Endometrial microvascular endothelial cells (primary cell): ENCODE results near the gene ZBTB20. TPM values are rescaled to one million over a fixed set of nuclear protein-coding genes. Genes with fewer than 3 reads are reported as not detected.

Source experiments
- in situ Hi-C: cut with HindIII; loops from 2 replicates; pipeline ENCODE4 v1.10.0; 2017; ENCODE audit warnings: low sequenced_read_pairs, low pct_unique_long_range_greater_than_20kb; ENCODE audit errors: inconsistent ontology term
- total RNA-seq: library from RNA; depleted of rRNA; stranded (reverse); fragments of >200 nt; gene quantifications from one replicate; pipeline ENCODE4 v1.2.3, GENCODE V29; 2015; ENCODE audit errors: inconsistent ontology term

Gene ZBTB20
- total RNA-seq, 1 donor from 2014 or later: 6.2 TPM

DNA sequence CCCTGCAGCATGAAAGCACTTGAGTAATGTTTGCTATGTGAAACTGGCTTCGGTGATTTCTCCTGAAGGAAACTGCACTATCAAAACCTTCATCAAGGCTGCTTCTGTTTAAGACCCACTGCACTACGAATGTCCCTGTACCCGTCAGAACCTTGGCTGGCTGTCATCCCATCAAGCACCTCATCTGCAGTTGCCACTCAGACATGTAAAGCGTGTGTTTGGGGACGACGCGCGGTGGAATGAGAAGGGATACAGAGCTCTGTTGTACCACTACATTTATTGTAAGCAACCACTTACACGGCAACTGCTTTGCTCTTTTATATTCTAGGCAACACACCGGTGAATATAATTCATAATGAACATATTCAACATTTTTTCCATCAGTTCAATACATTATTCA, 705.7 kb downstream of the ZBTB20 start:
- in situ Hi-C loops: no loop called here

DNA sequence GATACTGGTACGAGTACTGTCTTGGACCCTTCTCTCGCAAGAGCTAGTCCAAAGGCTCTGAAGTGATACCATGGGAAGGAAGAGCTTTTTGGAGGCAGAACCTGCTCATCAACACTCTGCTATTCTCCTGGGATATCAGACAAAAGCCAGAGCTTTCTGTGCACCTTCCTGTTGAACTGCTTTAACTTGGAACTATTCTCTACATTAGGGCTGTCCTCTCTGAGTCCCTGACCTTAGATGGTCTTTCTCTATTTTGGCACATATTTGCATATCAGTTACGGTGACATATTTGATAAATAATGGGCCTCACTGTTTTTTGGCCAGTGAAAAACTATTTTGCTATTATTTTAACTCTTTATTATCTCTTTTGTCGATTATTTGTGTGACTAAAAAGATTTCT, 706.4 kb downstream of the ZBTB20 start:
- in situ Hi-C loops: no loop called here

DNA sequence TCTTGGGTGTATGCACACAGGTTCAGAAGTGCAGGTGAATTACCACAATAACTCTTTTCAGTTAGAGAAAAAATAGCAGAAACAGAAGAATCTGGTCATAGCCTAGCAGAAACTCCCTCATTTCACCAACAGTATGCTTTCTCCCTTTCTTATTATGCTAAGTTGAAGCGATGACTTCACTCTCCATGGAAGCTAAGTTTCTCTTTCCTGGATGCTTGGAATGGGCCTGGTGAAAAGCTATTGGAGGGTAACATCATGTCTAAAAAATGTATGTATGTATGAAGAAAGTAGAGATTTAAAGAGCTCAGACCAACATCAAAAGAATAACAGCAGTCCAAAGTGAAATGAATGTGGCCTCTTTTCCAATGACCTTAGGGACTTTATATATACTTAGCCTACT, 707.8 kb downstream of the ZBTB20 start:
- in situ Hi-C loops: no loop called here

DNA sequence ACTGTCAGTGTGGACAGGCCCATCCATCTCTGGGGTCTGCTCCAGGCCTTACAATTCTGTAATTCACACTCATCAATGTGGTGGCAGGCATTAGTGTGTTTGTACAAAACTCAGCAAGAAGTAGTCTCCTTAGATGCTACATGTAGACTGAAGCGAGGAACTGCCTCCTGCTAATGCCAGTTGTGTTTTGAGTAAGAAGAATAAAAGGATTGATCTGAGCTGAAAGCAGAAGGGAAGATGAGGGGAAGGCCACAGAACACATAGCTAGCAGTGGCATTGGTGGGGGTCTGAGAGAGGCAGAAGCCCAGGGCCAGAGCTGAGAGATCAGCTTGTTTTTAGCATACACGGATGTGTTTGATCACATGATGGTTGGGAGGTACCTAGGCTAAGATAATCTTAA, 709.2 kb downstream of the ZBTB20 start:
- in situ Hi-C loops: no loop called here

DNA sequence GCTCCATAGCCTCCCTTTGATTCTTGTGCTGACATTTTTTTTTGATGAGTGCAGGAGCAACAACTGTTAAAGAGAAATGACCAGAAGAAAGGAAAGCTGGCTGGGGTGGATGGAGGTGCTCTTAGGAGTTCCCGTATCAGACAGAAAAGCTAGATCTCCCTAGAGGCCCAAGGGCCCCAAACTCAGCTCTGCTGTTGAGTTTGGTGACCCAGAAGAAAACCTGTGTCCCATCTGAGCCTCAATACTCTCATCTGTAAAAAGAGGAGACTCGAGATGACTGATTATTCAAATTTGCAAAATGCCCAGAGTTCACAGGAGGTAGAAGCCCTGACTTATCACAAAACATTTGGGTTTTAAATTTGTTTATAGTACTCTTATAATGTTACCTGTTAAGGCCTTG, 710.9 kb downstream of the ZBTB20 start:
- in situ Hi-C loops: no loop called here

DNA sequence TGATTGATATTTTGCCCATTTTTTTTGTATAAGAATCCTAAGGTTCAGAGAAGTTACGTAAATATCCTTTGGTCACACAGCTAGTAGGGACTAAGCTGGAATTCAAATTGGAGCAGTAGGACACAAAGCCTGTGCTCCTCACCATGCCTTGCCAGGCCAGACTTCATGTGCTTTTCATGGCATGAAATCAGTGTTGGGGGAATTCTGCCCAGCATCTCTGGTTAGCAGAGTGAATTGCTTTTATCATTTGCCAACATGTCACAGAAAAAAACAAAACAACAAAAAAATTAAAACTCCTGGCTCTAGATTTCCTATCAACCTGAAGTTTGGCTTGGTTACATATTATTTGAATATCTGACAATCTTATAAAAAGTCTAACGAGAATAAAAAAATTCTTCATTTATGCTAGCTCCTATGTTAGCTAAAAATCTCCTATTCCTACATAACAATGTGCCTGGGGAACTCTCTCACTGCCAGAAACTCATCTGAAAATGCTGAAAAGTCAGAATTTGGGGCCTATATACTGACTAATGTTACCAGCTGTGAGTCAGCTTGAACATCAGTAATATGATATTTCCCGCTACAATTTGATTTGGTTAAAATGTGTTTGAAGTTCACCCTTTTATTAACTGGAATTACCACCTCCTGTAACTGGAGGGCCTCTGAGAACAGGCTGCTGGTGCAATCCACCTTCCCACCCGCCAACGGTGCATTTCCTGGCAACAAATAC, 711.5 kb downstream of the ZBTB20 start:
- in situ Hi-C loops: no loop called here

DNA sequence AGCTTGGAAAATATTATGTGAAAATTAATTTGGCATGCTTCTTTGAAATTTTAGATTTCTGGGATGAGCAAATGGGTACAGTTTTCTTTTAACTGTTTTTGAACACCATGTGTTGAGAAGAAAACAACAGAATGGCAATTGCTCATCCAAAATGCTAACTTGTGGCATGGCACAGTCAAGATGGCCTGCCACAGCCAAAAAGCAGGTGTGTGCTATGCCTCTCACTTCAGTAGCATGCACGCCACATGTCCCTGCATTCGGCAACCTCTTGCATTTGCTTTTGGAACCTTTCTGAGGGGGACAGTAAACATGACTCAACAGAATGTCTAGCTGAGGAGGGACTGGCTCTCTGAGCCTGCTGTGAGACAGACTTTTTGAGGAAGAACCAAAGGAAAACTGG, 714.8 kb downstream of the ZBTB20 start:
- in situ Hi-C loops: no loop called here

DNA sequence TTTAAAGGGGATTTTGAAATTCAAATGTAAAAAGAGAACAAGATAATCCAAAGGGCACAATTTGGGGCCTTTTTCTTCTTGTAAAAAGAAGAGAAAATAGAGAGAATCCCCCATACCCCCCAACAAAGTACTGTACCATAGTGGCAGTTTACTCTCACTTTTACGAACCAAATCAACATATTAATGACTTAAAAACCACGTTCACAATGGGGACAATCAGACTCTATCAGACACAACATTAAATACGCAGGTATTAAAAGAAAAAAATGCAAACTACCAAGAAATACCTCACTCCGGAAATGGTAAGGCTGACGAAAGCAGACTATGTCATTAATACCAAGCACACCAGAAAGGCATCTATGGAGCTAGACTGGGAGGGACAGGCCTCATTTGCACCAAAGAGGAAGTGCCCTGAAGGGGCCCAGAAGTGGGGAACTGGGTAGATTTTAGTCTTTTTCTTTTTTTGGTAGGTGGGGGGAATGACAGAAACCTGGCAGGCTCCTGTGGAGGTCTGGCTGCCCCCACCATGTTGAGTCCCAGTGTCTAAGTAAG, 719.0 kb downstream of the ZBTB20 start:
- in situ Hi-C loops: no loop called here

DNA sequence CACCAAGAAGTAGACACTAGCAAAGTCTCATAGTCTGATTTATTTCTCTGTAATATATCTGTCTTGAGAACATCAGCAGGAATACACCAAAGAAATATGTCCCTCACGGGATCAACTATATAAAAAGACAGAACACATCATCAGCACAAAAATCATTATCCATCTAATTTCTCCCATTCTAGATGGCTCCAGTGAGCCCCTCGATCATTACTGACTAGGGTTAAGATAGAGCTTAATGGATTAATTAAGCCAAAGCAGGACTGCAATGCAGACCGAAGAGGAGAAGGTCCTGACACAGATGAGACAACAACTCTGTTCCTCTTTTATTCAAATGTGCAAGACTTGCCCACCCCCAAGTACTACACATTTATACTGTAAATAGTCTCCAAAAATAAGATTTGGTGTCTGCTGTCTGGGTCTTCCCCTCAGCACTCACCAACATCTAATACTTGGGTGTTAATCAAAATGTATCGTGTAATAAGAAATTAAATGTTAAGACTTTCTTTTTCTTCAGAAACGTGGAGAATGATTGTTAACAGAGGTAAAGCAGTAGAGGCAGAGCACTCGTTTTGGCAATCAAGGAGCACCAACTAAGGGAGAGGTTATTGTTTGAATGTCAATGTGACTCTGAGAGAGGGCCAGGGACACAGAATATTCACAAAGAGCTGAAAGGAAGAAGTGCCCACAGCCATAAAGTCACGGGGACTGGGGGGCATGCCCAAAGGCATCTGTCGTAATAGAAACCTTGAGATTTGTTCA, 719.6 kb downstream of the ZBTB20 start:
- in situ Hi-C loops: no loop called here

DNA sequence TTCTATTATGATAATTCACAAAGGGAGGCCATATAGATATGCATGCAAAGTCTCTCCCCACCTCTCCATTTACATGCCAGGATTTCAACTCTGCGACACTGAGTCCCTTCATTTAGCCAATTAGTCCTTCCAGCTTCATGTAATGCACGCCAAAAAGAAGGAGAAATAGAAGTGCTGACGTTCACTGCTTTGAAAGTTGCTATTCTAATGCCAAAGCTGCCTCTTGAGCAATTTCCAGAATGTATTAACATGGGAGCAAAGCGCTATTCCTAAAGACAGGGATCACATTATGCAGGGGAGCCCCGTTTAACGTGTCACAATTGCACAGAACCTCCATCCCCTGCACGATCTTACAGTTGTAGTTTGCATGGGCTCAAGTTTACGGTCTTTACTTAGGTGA, 722.8 kb downstream of the ZBTB20 start:
- in situ Hi-C loops: no loop called here

DNA sequence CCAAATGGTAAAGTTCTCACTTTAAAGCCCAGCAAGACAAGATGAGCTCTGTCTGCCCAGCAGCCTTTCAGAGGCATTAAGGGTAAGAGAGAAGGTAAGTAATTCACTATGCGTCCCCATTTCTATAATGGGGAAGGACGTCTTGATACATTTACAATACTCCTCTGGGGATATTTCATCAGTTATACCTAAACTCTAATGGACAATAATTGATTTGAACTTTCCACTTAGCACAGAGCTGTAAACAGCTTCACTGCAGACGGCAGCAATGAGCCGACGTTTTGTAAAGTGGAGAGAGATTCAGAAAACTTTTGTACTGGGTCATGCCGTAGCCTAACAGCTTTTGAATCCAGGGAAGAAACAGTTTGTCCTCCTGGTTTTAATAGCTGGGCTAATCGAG, 725.9 kb downstream of the ZBTB20 start:
- in situ Hi-C loops: no loop called here

DNA sequence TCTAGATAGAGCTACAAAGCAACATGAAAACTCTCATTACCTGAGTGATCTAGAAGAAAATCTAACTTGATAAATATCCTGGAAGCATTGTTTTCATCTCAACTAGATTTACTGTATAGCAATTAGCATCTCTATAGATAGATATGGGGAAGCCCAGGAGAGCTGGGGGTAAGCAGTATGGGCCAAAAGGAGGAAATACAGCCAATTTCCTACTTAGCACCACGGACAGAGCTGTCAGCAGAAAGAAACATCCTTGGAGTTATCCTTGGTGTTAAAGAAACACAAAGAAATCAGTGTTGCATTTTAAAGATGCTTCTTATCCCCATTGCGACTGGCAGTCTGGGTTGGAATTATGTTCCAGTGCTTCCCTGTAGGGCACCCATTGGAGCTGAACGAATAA, 727.0 kb downstream of the ZBTB20 start:
- in situ Hi-C loops: no loop called here

DNA sequence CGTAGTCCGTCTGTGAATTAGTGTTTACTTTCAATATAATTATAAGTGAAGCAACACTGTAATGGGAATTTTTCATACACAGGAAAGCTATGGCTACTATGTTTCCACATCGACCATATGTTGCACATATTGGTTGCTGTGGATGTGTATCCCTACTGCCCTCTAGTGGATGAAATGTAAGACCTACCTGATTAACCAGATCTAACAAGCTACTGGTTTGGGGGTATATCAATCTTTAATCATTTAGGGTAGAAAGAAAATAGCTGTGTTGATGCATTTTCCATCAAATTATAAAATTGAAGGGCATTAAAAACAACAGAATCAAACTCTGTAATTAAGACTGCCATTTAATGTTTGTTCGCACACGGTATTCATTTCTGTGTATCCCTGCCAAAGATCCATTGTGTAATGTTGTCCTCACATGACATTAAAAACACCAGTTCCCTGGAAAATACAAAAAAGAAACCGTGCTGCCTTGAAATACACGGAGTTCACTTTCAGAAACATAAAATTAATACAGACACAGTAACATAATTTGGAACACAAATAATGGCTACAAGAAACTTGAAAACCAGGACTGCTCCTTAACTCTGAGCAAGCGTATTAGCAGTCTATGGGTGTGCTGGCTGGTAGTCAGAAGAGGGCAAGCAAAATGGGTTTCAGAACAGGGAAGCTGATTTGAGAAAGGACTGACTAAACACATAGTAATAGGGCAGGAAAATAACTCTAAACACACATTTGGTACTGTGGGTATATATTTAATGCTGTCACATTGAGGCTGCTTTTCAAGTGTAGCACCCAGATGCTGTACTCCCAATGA, 728.2 kb downstream of the ZBTB20 start:
- in situ Hi-C loops: no loop called here

DNA sequence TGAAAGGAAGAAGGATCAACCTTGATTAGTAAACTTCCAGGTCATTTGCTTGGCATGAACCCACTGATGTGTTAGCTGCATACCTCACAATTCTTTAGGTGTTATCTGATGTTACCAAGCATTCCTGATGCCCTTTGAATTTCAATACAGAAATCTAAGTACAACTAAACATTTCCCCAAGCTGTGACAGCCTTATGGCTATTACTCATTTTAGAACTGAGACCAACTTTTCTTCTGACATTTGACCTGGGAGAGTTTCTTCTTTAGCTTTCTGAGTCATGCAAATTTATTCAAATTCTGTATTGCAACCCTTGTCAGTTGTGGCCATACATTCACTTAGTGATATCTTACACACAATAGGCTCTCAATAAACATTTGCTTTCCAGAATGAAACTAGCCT, 729.0 kb downstream of the ZBTB20 start:
- in situ Hi-C loops: no loop called here

DNA sequence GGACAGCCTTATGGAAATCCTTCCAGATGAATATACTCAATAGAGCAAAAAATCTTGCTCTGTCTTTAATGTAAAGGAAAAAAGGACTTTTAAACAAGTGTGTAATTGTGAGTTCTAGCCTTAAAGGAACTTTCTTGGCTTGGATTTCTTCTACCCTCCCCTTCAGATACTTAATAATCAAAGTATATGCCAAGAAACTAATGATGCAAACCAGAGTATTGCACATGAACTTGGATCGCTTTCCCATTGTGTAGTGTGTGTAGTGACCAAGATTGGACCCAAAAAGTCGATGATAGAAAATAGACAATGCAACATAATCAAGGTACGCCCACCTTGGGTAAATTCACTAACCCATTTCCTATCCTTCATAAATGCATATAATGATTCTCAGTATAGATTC, 729.4 kb downstream of the ZBTB20 start:
- in situ Hi-C loops: no loop called here

DNA sequence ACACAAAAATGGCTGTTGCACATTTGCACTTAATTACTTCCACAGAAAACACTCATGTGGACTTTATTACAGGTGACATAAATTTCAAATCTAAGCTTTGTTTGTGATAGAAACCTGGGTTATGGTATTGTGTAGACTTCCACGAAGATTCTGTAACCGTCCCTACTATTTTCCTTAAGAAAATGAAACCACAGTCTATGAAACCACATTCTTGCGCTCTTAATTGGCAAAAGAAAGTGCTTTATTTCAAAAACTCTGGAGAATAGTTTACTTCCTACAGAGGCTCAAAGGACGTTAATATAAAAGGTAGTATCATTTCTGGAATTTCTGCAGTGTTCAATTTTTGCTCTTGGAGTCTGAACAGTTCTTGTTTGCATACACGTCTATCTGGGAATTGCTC, 729.8 kb downstream of the ZBTB20 start:
- in situ Hi-C loops: no loop called here

DNA sequence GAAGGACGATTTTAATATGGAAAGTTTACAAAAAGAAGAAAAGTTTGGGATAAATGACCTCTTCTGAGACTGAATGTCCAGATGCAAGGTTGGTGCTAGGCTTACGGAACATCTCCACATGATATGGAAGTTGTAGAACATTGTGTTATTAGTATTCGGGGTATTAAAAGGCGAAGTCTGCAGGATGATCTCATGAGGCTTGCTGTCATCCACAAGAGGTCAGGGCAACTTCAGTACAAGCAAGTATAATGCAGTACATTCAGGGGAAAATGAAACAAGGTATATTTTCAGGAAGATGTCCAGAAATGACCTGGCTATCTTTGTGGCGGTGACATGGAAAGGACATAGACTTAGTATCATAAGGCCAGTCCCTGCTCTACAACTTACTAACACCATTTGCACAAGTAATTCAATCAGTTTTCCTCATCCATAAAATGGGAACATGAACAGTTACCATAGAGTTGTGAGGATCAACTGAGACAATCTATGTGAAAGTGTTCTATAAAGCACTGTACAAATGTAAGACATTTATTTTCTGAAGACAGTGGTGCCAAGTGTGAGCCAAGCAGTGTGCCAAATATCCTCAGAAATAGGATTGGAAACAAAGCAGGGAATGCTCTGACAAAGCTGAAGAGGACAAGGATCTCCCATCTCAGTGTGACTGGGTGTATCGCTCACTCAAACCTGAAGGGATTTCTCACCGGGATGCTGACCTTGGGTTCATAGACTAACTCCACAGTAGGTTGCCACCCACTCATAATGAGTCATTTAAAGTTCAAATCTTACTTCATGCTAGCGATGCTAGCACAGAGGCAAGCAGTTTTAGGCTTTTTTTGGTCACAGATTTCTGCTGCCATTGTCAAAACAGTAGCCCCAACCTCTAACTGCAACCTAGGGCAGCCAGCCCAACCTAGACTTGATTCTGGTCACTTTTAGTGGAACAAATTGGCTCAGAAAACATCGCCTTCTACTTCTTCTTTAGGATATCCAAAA, 735.0 kb downstream of the ZBTB20 start:
- in situ Hi-C loops: no loop called here

DNA sequence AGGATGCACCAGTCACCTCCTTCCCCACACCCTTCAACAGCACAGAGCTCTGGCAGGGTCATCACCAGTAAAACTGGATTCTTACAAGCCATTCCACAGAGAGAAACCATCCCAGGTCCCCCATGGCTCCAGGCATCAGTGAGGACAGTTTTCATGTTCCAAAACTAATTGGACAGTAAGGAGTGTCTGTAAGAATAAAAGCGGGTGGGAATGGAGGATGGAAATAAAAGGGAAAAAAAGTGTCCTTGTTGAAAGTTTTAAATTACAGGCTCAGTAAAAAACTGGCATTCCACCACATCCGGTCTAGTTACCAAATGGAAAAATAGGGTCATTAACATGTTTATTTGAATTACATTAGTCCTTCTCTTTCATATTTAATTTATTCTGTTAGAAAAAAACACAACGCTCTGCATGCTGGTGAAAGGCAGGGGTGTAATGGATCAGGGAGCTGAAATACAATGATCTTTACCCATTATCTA, 735.9 kb downstream of the ZBTB20 start:
- in situ Hi-C loops: no loop called here
